Iris pigment epithelial cell (primary cell): ENCODE data around the gene FAIM2.
A peak's percentile ranks its signal among the peaks of the same experiment; 100 is the strongest.

Experiments
- DNase-seq: peaks from one replicate; pipeline ENCODE4 v3.0.0-alpha.2; 2011; ENCODE audit warnings: low read depth

The FAIM2 gene

GRCh38 chr12:49877066-49877465, 26.6 kb downstream of the FAIM2 start:
- DNase-seq: no peak

GRCh38 chr12:49876070-49876469, 27.6 kb downstream of the FAIM2 start:
- DNase-seq: no peak

- no peak for DNase-seq
Observed at GRCh38 chr12:49875115-49875720, 28.5 kb downstream of the FAIM2 start.

GRCh38 chr12:49874142-49874897, 29.4 kb downstream of the FAIM2 start:
- DNase-seq: no peak

- no peak for DNase-seq
Observed at GRCh38 chr12:49873361-49873934, 30.3 kb downstream of the FAIM2 start.

- peak; percentile 54 for DNase-seq
Observed at GRCh38 chr12:49872781-49873181, 30.9 kb downstream of the FAIM2 start.

GRCh38 chr12:49872381-49872780, 31.3 kb downstream of the FAIM2 start:
- no peak for DNase-seq

- peak; percentile 17 for DNase-seq
Observed at GRCh38 chr12:49871811-49872251, 31.9 kb downstream of the FAIM2 start.

GRCh38 chr12:49871263-49871561, 32.5 kb downstream of the FAIM2 start:
- DNase-seq: no peak

- no peak for DNase-seq
Observed at GRCh38 chr12:49870501-49871262, 33.0 kb downstream of the FAIM2 start.

GRCh38 chr12:49869816-49870500, 33.7 kb downstream of the FAIM2 start:
- DNase-seq: no peak

- peak; percentile 95 for DNase-seq
Observed at GRCh38 chr12:49868952-49869815, 34.5 kb downstream of the FAIM2 start.

- no peak for DNase-seq
Observed at GRCh38 chr12:49868449-49868848, 35.3 kb downstream of the FAIM2 start.

GRCh38 chr12:49867570-49868341, 35.9 kb downstream of the FAIM2 start:
- DNase-seq: no peak

- peak; percentile 32 for DNase-seq
Observed at GRCh38 chr12:49866859-49867569, 36.7 kb downstream of the FAIM2 start.

GRCh38 chr12:49865782-49866135, 37.9 kb downstream of the FAIM2 start:
- no peak for DNase-seq

GRCh38 chr12:49865109-49865781, 38.5 kb downstream of the FAIM2 start:
- DNase-seq: no peak

- DNase-seq: no peak
Observed at GRCh38 chr12:49864798-49865090, 39.0 kb downstream of the FAIM2 start.
